Lower leg skin (tissue), 4 donors: Measurements from ENCODE around the gene C1QL1. TPM values are rescaled to one million over a fixed set of nuclear protein-coding genes. Genes with fewer than 3 reads are reported as not detected.

Experiments
- DNase-seq, 2 donors: peaks; one replicate each; pipeline ENCODE4 v3.0.0-alpha.2; 2019; ENCODE audit warnings: low spot score in 2 of 2
- H3K4me3 ChIP-seq: fragments of 200-600 bp; sonication (generic); 2 replicates; pipeline ENCODE4 v1.5.1; 2017; ENCODE audit warnings: mild to moderate bottlenecking, low read depth; ENCODE audit not compliant: poor library complexity, severe bottlenecking
- POLR2A ChIP-seq, 2 donors: fragments of 450-650 bp; IDR thresholded peaks; one replicate each; pipeline ENCODE4 v1.6.1; 2016 to 2017; ENCODE audit warnings: antibody characterized with exemption in 2 of 2, mild to moderate bottlenecking in 1 of 2, moderate library complexity in 1 of 2
- WGBS, 2 donors: methylation state at CpG; one replicate each; pipeline ENCODE4 v1.1.5; 2018; 5-methylcytosine and 5-hydroxymethylcytosine counted together
- intact Hi-C: fragments of 100-400 bp; cut with DNase I; formaldehyde crosslinking; loops from one replicate; pipeline ENCODE4 v1.15.0; 2023; ENCODE audit warnings: low total_unique reads
- microRNA-seq, 2 donors: library from miRNA; unstranded; fragments of <30 nt; microRNA quantifications; one replicate each; pipeline ENCODE4, GENCODE V29; 2016; ENCODE audit warnings: borderline replicate concordance in 2 of 2, borderline number of aligned reads in 1 of 2
- total RNA-seq, 4 donors: library from RNA; depleted of rRNA; stranded (reverse); fragments of >200 nt; gene quantifications; one replicate each; pipeline ENCODE4 v1.1.0, GENCODE V29; 2016
- TF ChIP-seq, protein P1 (sequence below), 3 donors: fragments of 450-650 bp; IDR thresholded peaks; one replicate each; pipeline ENCODE4 v1.5.1; 2016; ENCODE audit warnings: antibody characterized with exemption in 3 of 3, mild to moderate bottlenecking in 3 of 3, moderate library complexity in 2 of 3

The C1QL1 gene
- total RNA-seq, 4 donors from 2014 or later: 0.21 to 1.4 (median 0.73) TPM

DNA sequence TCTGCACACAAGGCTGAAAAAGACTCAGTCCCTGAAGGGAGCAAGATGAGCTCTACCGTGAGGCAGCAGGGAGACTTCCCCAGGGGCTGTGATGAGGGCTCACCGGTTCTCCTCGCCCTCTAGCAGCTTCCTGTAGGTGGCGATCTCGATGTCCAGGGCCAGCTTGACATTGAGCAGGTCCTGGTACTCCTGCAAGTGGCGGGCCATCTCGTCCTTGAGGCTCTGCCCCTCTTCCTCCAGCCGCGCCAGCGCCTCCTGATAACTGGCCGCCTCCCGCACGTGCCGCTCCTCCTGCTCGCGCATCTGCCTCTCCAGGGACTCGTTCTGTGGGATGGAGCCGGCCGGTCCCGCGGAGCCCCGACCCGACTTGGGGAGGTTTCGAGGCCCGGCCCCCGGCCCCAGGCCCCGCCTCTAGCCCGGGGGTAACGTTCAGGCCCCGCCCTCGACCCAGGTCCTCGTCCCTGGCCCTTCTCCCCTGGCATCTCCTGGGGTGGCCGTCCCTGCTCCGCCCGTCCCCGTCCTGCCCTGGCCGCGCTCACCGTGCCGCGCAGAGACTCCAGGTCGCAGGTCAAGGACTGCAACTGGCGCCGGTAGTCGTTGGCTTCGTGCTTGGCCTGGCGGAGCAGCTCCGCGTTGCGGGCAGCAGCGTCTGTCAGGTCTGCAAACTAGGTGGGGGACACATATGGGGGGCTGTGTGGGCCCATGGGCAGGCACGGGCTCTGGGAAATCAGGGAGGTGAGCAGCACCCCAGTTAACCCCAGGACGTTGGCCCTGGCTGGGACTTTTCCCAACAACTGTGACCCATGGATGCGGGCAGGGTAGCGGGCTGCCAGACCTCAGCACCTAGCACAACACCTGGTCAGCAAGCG, 56.7 kb downstream of the C1QL1 start:
- intact Hi-C loops: loop anchor here (10.0 kb wide), 1 partner anchor 193 kb away; no protein-coding TSS in a partner anchor
- no peak for TF ChIP-seq POLR2A (IDR thresholded peaks at IDR 0.05)
- TF ChIP-seq, protein P1, sequence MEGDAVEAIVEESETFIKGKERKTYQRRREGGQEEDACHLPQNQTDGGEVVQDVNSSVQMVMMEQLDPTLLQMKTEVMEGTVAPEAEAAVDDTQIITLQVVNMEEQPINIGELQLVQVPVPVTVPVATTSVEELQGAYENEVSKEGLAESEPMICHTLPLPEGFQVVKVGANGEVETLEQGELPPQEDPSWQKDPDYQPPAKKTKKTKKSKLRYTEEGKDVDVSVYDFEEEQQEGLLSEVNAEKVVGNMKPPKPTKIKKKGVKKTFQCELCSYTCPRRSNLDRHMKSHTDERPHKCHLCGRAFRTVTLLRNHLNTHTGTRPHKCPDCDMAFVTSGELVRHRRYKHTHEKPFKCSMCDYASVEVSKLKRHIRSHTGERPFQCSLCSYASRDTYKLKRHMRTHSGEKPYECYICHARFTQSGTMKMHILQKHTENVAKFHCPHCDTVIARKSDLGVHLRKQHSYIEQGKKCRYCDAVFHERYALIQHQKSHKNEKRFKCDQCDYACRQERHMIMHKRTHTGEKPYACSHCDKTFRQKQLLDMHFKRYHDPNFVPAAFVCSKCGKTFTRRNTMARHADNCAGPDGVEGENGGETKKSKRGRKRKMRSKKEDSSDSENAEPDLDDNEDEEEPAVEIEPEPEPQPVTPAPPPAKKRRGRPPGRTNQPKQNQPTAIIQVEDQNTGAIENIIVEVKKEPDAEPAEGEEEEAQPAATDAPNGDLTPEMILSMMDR (IDR thresholded peaks at IDR 0.05): no peak

DNA sequence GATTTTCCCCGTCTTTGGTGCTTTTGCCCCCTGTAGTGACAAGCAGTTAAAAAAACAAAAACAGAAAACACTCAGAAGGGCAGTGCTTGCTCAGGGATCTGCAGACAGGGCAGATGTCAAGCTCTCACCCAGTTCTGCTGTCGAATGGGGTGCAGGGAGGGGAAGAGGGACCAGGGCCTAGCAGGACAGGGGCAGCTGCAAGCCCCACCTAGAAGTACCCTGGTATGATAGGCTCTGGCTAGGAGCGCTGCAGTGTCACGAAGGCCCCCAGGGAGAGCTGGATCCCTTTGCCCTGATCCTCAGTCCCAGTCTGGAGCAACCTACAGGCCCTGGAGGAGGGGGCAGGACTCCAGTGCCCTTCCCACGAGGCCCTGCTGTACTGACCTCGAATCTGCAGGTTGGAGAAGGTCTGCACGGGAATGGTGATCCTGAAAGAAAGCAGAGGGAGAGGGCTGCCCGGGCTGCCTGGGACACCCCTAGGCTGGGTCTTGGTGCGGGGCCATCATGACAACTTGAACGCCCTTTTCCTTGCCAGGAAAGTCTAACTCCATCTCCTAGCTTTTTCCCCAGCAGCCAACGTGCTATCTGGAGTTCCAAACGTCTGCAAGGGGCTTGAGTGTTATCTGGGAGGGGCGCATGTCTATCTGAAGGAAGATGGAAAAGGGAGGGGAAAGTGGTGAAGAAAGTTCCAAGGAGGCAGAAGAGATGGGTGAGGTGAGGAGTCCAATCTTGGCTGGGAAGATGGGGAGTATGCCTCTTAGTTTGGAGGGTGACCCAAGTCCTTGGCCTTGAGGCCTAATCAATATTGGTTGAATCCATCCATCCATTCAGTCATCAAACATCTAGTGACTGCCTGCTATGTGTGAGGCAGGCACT, 57.6 kb downstream of the C1QL1 start:
- DNase-seq: no peak
- WGBS, 2 donors: 90 to 91% methylated on average over 13 of the region's 13 CpGs
- H3K4me3 ChIP-seq: no peak overlapping the region
- no peak for TF ChIP-seq POLR2A (IDR thresholded peaks at IDR 0.05)
- TF ChIP-seq, protein P1 (IDR thresholded peaks at IDR 0.05): no peak
- intact Hi-C loops: loop anchor here (10.0 kb wide), 1 partner anchor 194 kb away; no protein-coding TSS in a partner anchor

More for the DNA sequence above, 56.7 kb downstream of the C1QL1 start:
- 12 to 38% methylated on average over 13 to 52 of the region's 56 CpGs for WGBS, 2 donors
- H3K4me3 ChIP-seq: no peak overlapping the region
- DNase-seq: no peak

Small RNA genes within 50 kb of the gene (microRNA-seq; reads per million reads assigned to microRNA genes)
- gene MIR6783: 0 reads per million in 2 donors

Other genes starting within 250 kb of the C1QL1 start
- 1 to 10 TPM in 3 of 4 donors, not detected in 1; 1.5 to 2.5 (median 2.3) TPM for gene ADAM11, start 209.3 kb downstream of the C1QL1 start, total RNA-seq
- 1 to 10 TPM in 2 of 4 donors, under 1 TPM in 2; 0.25 to 4.6 (median 1.6) TPM for gene GJC1, start 138.0 kb downstream of the C1QL1 start, total RNA-seq
- gene HIGD1B, start 120.4 kb downstream of the C1QL1 start, total RNA-seq: under 1 TPM in 1 of 4 donors, not detected in 3; 0.52 TPM
- gene EFTUD2, start 68.9 kb downstream of the C1QL1 start, total RNA-seq: 10 to 100 TPM; 45.0 to 69.2 (median 51.5) TPM
- under 1 TPM in 1 of 4 donors, not detected in 3; 0.25 TPM for gene GFAP, start 52.8 kb downstream of the C1QL1 start, total RNA-seq
- 1 to 10 TPM; 1.0 to 2.4 (median 1.5) TPM for gene KIF18B, start 20.5 kb downstream of the C1QL1 start, total RNA-seq
- gene DCAKD, start 83.3 kb upstream of the C1QL1 start, total RNA-seq: 10 to 100 TPM; 47.9 to 70.2 (median 61.0) TPM
- gene NMT1, start 93.0 kb upstream of the C1QL1 start, total RNA-seq: 100 to 1,000 TPM in 1 of 4 donors, 10 to 100 TPM in 3; 37.3 to 101 (median 60.3) TPM
- gene PLCD3, start 164.2 kb upstream of the C1QL1 start, total RNA-seq: 100 to 1,000 TPM in 3 of 4 donors, 10 to 100 TPM in 1; 65.7 to 180 (median 105) TPM
- 10 to 100 TPM in 2 of 4 donors, 1 to 10 TPM in 2; 8.2 to 14.9 (median 10.1) TPM for gene ACBD4, start 167.4 kb upstream of the C1QL1 start, total RNA-seq
- 10 to 100 TPM; 20.9 to 32.7 (median 25.0) TPM for gene HEXIM1, start 180.2 kb upstream of the C1QL1 start, total RNA-seq
- 10 to 100 TPM in 1 of 4 donors, 1 to 10 TPM in 3; 2.4 to 16.7 (median 5.8) TPM for gene HEXIM2, start 193.6 kb upstream of the C1QL1 start, total RNA-seq